CMK (cell line): ENCODE measurements around the gene FARP1.

Experiments
- DNase-seq: peaks from one replicate; pipeline ENCODE4 v3.0.0-alpha.2; 2010; ENCODE audit warnings: low read depth

The FARP1 gene

GRCh38 chr13:98308086-98308911 lies 165.4 kb downstream of the FARP1 start:
- DNase-seq: no peak

- no peak for DNase-seq
Observed at GRCh38 chr13:98309569-98310335, 166.9 kb downstream of the FARP1 start.

- DNase-seq: no peak
Observed at GRCh38 chr13:98310485-98311199, 167.7 kb downstream of the FARP1 start.

- DNase-seq: no peak
Observed at GRCh38 chr13:98311200-98311548, 168.3 kb downstream of the FARP1 start.

GRCh38 chr13:98312606-98313005 lies 169.7 kb downstream of the FARP1 start:
- DNase-seq: no peak

DNA sequence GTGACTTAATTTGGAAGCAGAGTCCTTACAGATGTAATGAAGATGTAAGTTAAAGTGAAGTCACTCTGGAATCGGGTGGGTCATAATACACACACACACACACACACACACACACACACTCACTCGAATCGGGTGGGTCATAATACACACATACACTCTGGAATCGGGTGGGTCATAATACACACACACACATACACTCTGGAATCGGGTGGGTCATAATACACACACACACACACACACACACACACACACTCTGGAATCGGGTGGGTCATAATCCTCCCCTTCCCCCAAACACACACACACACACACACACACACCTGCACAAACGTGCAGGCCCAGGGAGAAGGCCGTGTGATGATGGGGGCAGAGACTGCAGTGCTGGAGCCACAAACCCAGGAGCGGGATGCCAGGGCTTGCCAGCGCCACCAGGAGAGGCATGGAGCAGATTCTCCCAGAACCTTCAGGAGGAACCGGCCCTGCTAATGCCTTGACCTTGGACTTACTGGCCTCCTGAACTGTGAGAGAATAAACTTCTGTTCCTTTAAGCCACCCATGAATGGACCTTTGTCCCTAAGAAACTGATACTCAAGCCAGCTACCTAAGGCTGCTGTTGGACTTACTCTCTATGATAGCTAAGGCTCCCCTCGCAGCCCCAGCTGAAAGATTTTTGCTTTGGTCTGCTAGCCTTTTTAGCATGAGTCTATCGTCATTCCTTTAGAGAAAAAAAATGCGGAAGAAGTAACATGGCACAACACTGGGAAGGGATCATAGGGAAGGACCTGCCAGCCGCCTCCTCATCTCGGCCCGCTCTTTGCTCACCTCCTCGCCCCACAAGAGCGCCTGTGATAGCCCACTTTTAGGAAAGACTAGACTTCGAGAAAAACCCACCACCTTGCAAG lies 170.4 kb downstream of the FARP1 start:
- DNase-seq: no peak

GRCh38 chr13:98313922-98314292 lies 171.0 kb downstream of the FARP1 start:
- DNase-seq: no peak

- DNase-seq: no peak
Observed at GRCh38 chr13:98315466-98315865, 172.6 kb downstream of the FARP1 start.

DNA sequence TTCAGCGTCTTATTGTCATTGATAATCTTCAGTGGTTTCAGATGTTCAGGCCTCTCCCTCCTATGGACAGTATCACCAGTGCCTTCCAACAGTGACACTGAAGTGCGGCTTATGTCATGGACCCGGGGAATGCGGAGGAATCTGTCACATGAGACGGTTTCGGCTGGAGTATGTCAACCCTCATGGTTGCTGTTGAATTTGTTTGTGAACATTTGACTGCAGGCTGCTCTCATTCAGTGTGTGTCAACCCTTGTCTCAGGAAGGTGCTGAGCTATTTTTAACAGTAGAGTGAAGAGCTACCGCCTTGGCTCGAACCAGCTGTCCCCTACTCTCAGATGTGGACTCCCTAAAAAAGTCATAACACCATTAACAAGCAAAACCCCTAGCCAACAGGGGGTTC lies 173.0 kb downstream of the FARP1 start:
- no peak for DNase-seq

GRCh38 chr13:98317573-98318171 lies 174.8 kb downstream of the FARP1 start:
- DNase-seq: no peak

- DNase-seq: no peak
Observed at GRCh38 chr13:98318263-98318878, 175.5 kb downstream of the FARP1 start.

GRCh38 chr13:98320561-98321105 lies 177.7 kb downstream of the FARP1 start:
- DNase-seq: no peak

GRCh38 chr13:98321395-98321794 lies 178.5 kb downstream of the FARP1 start:
- DNase-seq: no peak

GRCh38 chr13:98322091-98322718 lies 179.3 kb downstream of the FARP1 start:
- no peak for DNase-seq

DNA sequence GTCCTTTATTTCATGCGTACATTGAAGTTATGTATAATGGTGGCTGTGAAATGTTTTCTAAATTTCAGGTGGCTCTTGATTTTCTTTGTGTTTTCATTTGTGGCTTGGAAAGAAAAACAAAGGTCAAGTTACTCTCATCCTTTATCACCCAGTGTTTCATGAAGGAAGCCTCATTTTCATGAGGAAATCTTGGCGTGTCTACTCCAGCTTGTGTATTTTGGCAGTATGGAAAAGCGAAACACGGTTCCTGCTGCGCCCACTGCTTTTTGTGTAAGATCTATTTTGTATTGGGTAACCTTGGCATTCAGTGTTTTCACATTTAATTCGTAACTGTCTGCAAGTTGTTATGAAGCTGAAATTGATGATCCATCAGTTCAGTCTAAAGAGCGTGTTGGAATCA lies 181.2 kb downstream of the FARP1 start:
- no peak for DNase-seq

DNA sequence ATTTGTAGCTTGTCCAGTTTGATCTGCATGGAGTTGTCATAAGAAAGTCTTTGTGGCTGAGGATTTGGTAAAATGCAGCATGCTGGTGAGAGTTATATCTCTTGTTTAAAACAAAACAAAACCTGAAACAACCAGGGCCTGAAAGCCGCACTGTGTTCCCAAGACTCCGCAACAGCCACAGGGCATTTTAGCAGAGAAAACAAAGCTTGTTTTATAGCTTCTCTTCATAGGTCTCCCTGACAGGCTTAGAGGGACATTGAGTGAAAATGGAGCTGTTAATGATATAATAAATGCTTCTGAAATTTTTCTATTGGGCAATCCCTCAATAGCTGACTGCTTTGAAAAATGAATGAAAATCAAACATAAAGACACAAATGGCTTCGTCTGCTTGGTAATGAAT lies 182.8 kb downstream of the FARP1 start:
- DNase-seq: no peak

- DNase-seq: no peak
Observed at GRCh38 chr13:98326291-98326690, 183.4 kb downstream of the FARP1 start.

GRCh38 chr13:98327371-98328270 lies 184.7 kb downstream of the FARP1 start:
- DNase-seq: no peak

- DNase-seq: no peak
Observed at GRCh38 chr13:98328511-98328910, 185.6 kb downstream of the FARP1 start.
